ENCODE results near the gene BBS7.

DNA sequence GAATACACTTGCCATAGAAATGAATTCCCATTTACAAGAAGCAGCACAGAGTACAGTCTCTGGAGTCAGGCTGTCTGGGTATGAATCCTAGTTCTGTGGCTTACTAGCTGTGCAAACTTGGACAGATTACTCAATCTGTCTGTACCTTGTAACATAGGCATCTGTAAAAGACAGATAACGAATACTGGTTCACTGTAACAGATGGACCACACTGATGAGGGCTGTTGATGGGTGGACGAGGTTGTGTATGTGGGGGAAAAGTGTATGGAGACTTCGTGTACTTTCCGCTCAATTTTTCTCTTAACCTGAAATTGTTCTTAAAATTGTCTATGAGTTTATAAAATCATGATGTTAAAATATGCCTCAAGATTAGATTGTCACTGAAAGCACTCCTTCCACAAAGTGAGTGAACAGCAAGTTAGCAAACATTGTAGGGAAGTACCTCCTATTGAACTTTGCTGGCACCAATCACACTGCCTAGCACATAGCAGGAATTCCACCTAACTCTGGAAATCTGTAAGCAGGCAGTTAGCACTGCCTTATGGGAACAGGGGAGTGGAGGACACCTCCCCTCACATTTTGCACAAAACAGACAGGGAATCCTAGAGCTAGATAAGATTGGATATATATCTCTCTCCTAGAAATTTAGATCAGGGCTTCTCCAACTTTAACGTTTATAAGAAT lies 75.6 kb downstream of the BBS7 start:
- no peak for TF ChIP-seq GATA2 (IDR thresholded peaks at IDR 0.05; ENCODE audit: low read depth, low read length)
- TF ChIP-seq GATA3 (IDR thresholded peaks at IDR 0.05; ENCODE audit: low read depth, low read length): no peak

Data from SH-SY5Y (cell line).